ENCODE data around the gene GBX2. TPM values are rescaled to one million over a fixed set of nuclear protein-coding genes. Genes with fewer than 3 reads are reported as not detected.

The GBX2 gene
- total RNA-seq, 4 donors from 2014 or later = not detected

DNA sequence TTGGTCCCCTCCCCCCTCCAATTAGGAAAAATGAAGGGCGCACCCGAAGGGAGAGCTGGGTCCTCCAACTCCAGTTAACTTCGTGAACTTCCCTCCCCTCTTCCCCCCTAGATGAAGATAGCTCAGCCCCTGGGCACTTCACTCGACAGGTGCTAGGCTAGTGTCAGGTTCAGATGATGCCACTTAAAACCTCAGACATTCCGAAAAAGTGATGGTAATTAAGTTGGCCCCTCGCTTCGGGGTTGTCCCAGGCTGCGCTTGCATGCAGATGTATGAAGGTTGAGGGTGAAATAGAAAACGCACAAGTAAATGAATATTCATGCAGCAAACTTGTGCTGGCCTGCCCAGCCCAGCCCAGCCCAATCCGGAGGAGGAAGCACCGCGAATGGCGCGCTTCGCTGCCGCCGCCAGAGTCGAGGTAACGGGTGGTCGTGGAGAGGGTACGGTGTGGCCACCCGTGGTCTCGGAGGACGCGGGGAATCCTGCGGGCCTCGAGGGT lies 3.0 kb upstream of the GBX2 start:
- Histone ChIP-seq H3K4me3 (no peak overlapping the region), H3K9me3 (no peaks in the 10 kb centered on the region), H3K27ac (no peak overlapping the region), H3K27me3 (peaks cover 93 to 100% (median 97%) of the 10 kb centered on the region in 3 donors), H3K4me1 (peaks cover 22 to 27% of the 10 kb centered on the region in 2 donors), H3K36me3 (no peaks in the 10 kb centered on the region)
- intact Hi-C loops (cut with DNase I; ENCODE audit: low total_unique reads) (no loop called here), in situ Hi-C loops (cut with MboI; ENCODE audit: low sequenced_read_pairs in 4 of 4) (no loop called here)
- DNase-seq = no peak
- TF ChIP-seq, protein P1, sequence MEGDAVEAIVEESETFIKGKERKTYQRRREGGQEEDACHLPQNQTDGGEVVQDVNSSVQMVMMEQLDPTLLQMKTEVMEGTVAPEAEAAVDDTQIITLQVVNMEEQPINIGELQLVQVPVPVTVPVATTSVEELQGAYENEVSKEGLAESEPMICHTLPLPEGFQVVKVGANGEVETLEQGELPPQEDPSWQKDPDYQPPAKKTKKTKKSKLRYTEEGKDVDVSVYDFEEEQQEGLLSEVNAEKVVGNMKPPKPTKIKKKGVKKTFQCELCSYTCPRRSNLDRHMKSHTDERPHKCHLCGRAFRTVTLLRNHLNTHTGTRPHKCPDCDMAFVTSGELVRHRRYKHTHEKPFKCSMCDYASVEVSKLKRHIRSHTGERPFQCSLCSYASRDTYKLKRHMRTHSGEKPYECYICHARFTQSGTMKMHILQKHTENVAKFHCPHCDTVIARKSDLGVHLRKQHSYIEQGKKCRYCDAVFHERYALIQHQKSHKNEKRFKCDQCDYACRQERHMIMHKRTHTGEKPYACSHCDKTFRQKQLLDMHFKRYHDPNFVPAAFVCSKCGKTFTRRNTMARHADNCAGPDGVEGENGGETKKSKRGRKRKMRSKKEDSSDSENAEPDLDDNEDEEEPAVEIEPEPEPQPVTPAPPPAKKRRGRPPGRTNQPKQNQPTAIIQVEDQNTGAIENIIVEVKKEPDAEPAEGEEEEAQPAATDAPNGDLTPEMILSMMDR (IDR thresholded peaks at IDR 0.05 in 4 of 5, conservative IDR thresholded peaks at IDR 0.05 in 1 of 5) = no peak
- TF ChIP-seq POLR2A (IDR thresholded peaks at IDR 0.05) = no peak
- no peak for ATAC-seq

DNA sequence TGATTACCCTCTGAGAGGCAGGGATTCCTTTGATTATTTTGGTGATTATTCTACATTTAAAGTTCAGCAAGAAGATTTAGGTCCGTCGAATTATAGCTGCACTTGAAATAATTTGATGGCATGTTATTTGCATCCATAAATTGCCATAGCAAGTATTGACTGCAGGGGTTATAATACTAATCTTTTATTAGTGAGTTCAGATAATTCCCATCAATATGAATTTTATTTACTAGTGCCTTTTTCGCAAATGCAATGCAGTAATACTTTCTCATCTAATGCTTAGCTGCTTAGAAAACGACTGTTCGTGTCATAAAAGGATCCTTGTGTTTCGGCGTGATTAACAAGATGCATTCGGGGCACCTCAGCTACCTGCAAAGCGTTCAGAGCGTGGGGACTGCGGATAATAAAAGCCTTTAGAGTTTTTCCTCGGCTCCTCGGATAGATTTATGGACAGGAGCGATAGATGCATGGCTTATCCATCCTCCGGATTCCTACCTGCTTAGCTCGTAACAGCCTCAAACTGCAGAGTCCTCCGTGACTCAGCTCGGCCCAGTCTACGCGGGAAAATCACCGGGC lies 2.5 kb upstream of the GBX2 start:
- ATAC-seq (no peak), DNase-seq (no peak)
- in situ Hi-C loops (cut with MboI; ENCODE audit: low sequenced_read_pairs in 4 of 4) = no loop called here
- intact Hi-C loops (cut with DNase I; ENCODE audit: low total_unique reads) = no loop called here
- Histone ChIP-seq H3K4me1 (peaks cover 26 to 27% of the 10 kb centered on the region in 2 donors), H3K9me3 (no peaks in the 10 kb centered on the region), H3K27me3 (peaks cover 94 to 100% (median 97%) of the 10 kb centered on the region in 3 donors), H3K36me3 (no peaks in the 10 kb centered on the region), H3K27ac (no peak overlapping the region), H3K4me3 (no peak overlapping the region)
- no peak for TF ChIP-seq POLR2A (IDR thresholded peaks at IDR 0.05)
- TF ChIP-seq, protein P1 (IDR thresholded peaks at IDR 0.05 in 4 of 5, conservative IDR thresholded peaks at IDR 0.05 in 1 of 5) = no peak

- Histone ChIP-seq H3K27ac (no peak overlapping the region), H3K9me3 (no peaks in the 10 kb centered on the region), H3K36me3 (no peaks in the 10 kb centered on the region), H3K4me1 (peaks cover 28 to 29% of the 10 kb centered on the region in 2 donors), H3K27me3 (peaks cover 96 to 100% (median 98%) of the 10 kb centered on the region in 3 donors), H3K4me3 (no peak overlapping the region)
- no peak for DNase-seq
- in situ Hi-C loops (cut with MboI; ENCODE audit: low sequenced_read_pairs in 4 of 4) (no loop called here), intact Hi-C loops (cut with DNase I; ENCODE audit: low total_unique reads) (no loop called here)
- ATAC-seq = no peak
- TF ChIP-seq, protein P1 (IDR thresholded peaks at IDR 0.05 in 4 of 5, conservative IDR thresholded peaks at IDR 0.05 in 1 of 5) = no peak
- TF ChIP-seq POLR2A (IDR thresholded peaks at IDR 0.05) = no peak
These were observed 1.8 kb upstream of the GBX2 start for GRCh38 chr2:236169741-236170589.

DNA sequence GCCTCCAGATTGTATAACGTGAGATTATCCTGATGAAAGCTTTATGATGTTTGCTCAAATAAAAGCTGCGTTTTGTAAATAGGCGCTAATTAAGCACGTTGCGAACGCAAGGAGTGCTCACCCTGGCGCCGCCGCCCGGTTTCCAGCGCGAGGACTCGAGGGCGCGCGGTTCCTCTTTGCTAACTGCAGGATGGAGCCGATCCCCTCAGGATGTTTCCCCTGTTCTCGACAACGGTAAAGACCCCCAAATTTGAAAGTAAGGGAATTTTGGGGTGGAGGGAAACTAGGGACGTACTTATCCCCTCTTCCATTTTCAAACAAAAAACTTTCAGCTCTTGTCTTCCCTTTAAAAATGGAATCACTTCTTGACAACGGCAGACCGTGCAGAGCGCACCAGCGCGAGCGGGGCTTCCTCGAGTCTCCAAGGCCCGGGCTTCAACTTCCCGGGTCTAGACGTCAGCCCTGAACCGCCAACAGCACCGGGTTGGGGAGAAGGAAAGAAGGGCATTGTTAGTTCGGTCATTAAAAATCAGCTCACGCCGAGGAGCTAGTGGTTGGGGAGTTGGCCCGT lies 1.1 kb upstream of the GBX2 start:
- no peak overlapping the region for H3K27ac ChIP-seq
- TF ChIP-seq POLR2A (IDR thresholded peaks at IDR 0.05) = no peak
- TF ChIP-seq, protein P1 (IDR thresholded peaks at IDR 0.05 in 4 of 5, conservative IDR thresholded peaks at IDR 0.05 in 1 of 5) = no peak
- in situ Hi-C loops (cut with MboI; ENCODE audit: low sequenced_read_pairs in 4 of 4) (no loop called here), intact Hi-C loops (cut with DNase I; ENCODE audit: low total_unique reads) (no loop called here)
- no peak for ATAC-seq
- DNase-seq = no peak
- no peaks in the 10 kb centered on the region for H3K36me3 ChIP-seq
- peaks cover 36 to 37% of the 10 kb centered on the region in 2 donors for H3K4me1 ChIP-seq
- H3K9me3 ChIP-seq = no peaks in the 10 kb centered on the region
- H3K27me3 ChIP-seq = peaks cover 96 to 100% (median 98%) of the 10 kb centered on the region in 3 donors
- no peak overlapping the region for H3K4me3 ChIP-seq

Measured in gastrocnemius medialis (tissue), 4 donors.